ENCODE measurements around the gene HS6ST3. TPM values are rescaled to one million over a fixed set of nuclear protein-coding genes. Genes with fewer than 3 reads are reported as not detected.
"Not testable (repeated sequence)": the region's sequence is repeated elsewhere in the genome, so short reads cannot be mapped to it uniquely, and the experiment has no call there.

HS6ST3 gene
- total RNA-seq, 4 donors from 2014 or later, result 0.16 to 0.27 TPM; not detected in 2

GRCh38 chr13:96769874-96770273, 680.0 kb downstream of the HS6ST3 start:
- in situ Hi-C loops (cut with MboI; ENCODE audit: low pct_ligation_motif_present in 1 of 4, low pct_unique_long_range_greater_than_20kb in 1 of 4, low sequenced_read_pairs in 3 of 4), result no loop called here
- DNase-seq, result no peak
- Histone ChIP-seq H3K27me3 (no peaks in the 10 kb centered on the region), H3K4me1 (no peaks in the 10 kb centered on the region), H3K27ac (no peak overlapping the region), H3K9me3 (no peaks in the 10 kb centered on the region), H3K4me3 (no peak overlapping the region), H3K36me3 (no peaks in the 10 kb centered on the region)
- intact Hi-C loops (cut with DNase I; ENCODE audit: low total_unique reads), result loop anchor here (5.0 kb wide), 1 partner anchor 238 kb away; no protein-coding TSS in a partner anchor
- TF ChIP-seq POLR2AphosphoS5 (IDR thresholded peaks at IDR 0.05) (no peak), EP300 (IDR thresholded peaks at IDR 0.05; ENCODE audit: low read depth) (no peak), POLR2A (IDR thresholded peaks at IDR 0.05) (no peak)
- TF ChIP-seq, protein P1, sequence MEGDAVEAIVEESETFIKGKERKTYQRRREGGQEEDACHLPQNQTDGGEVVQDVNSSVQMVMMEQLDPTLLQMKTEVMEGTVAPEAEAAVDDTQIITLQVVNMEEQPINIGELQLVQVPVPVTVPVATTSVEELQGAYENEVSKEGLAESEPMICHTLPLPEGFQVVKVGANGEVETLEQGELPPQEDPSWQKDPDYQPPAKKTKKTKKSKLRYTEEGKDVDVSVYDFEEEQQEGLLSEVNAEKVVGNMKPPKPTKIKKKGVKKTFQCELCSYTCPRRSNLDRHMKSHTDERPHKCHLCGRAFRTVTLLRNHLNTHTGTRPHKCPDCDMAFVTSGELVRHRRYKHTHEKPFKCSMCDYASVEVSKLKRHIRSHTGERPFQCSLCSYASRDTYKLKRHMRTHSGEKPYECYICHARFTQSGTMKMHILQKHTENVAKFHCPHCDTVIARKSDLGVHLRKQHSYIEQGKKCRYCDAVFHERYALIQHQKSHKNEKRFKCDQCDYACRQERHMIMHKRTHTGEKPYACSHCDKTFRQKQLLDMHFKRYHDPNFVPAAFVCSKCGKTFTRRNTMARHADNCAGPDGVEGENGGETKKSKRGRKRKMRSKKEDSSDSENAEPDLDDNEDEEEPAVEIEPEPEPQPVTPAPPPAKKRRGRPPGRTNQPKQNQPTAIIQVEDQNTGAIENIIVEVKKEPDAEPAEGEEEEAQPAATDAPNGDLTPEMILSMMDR (IDR thresholded peaks at IDR 0.05), result no peak
- WGBS, 2 donors (ENCODE audit: low coverage in 1 of 2), result 0 to 5% methylated on average over 1 of the region's 1 CpG

DNA sequence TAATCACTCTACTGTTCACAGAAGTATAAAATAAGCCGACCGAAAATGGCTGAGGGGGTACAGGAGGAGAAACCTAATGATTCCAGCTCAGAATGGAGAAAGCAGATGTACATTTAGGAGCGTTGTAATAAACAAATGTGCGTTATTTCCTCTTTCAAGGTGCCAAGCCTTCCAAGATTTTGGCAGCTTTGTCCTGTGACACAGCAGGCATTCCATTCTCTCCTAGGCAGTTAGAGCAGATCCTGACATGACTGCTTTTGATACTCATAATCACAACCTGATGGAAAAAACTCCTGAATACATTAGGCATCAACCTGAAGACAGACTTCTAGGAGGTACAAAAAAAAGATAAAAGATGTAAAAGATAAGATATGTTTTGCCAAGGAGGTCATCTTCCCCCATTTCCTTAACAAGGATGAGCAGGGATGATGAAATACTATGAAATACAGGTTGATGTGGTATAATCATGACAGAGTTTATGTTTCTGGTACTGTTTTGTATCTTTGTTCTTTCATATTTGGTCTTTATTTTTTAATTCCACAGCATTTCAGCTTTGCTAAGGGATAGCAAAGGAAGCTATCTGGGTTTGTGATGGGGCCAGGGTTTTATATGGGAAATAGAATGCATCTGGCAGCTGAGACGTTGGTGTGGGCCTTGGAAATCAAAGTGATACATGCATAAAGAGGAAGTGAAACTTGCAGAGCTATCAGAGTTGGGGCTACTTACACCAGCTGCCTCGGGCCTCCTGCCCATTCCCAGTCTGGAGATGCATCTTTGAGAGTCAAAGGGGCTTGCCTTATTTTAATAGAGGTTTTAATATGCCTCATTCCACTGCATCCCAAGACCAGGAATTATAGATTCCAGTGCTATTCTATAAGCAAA, 681.8 kb downstream of the HS6ST3 start:
- no peak for DNase-seq
- Histone ChIP-seq H3K36me3 (no peaks in the 10 kb centered on the region), H3K4me3 (no peak overlapping the region), H3K9me3 (no peaks in the 10 kb centered on the region), H3K27ac (no peak overlapping the region), H3K4me1 (no peaks in the 10 kb centered on the region), H3K27me3 (no peaks in the 10 kb centered on the region)
- intact Hi-C loops (cut with DNase I; ENCODE audit: low total_unique reads), result loop anchor here (5.0 kb wide), 1 partner anchor 239 kb away; no protein-coding TSS in a partner anchor
- 63 to 69% methylated on average over 5 to 6 of the region's 6 CpGs for WGBS, 2 donors (ENCODE audit: low coverage in 1 of 2)
- TF ChIP-seq POLR2A (IDR thresholded peaks at IDR 0.05) (no peak), EP300 (IDR thresholded peaks at IDR 0.05; ENCODE audit: low read depth) (no peak), POLR2AphosphoS5 (IDR thresholded peaks at IDR 0.05) (no peak)
- TF ChIP-seq, protein P1 (IDR thresholded peaks at IDR 0.05), result no peak
- in situ Hi-C loops (cut with MboI; ENCODE audit: low pct_ligation_motif_present in 1 of 4, low pct_unique_long_range_greater_than_20kb in 1 of 4, low sequenced_read_pairs in 3 of 4), result no loop called here

GRCh38 chr13:96772426-96772825, 682.5 kb downstream of the HS6ST3 start:
- no peaks in the 10 kb centered on the region for H3K9me3 ChIP-seq
- no peaks in the 10 kb centered on the region for H3K27me3 ChIP-seq
- H3K27ac ChIP-seq, result no peak overlapping the region
- 82 to 91% methylated on average over 2 of the region's 2 CpGs for WGBS, 2 donors (ENCODE audit: low coverage in 1 of 2)
- no peaks in the 10 kb centered on the region for H3K36me3 ChIP-seq
- intact Hi-C loops (cut with DNase I; ENCODE audit: low total_unique reads) (loop anchor here (5.0 kb wide), 1 partner anchor 240 kb away; no protein-coding TSS in a partner anchor), in situ Hi-C loops (cut with MboI; ENCODE audit: low pct_ligation_motif_present in 1 of 4, low pct_unique_long_range_greater_than_20kb in 1 of 4, low sequenced_read_pairs in 3 of 4) (no loop called here)
- TF ChIP-seq POLR2AphosphoS5 (IDR thresholded peaks at IDR 0.05) (no peak), EP300 (IDR thresholded peaks at IDR 0.05; ENCODE audit: low read depth) (no peak), POLR2A (IDR thresholded peaks at IDR 0.05) (no peak)
- TF ChIP-seq, protein P1 (IDR thresholded peaks at IDR 0.05), result no peak
- no peak overlapping the region for H3K4me3 ChIP-seq
- no peaks in the 10 kb centered on the region for H3K4me1 ChIP-seq
- DNase-seq, result no peak

DNA sequence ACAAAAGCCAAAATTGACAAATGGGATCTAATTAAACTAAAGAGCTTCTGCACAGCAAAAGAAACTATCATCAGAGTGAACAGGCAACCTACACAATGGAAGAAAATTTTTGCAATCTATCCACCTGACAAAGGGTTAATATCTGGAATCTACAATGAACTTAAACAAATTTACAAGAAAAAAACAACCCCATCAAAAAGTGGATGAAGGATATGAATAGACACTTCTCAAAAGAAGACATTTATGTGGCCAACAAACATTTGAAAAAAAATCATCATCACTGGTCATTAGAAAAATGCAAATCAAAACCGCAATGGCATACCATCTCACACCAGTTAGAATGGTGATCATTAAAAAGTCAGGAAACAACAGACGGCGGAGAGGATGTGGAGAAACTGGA, 688.4 kb downstream of the HS6ST3 start:
- intact Hi-C loops (cut with DNase I; ENCODE audit: low total_unique reads); H3K36me3 ChIP-seq; H3K9me3 ChIP-seq; DNase-seq; H3K27ac ChIP-seq; H3K4me1 ChIP-seq; H3K4me3 ChIP-seq; in situ Hi-C loops (cut with MboI; ENCODE audit: low pct_ligation_motif_present in 1 of 4, low pct_unique_long_range_greater_than_20kb in 1 of 4, low sequenced_read_pairs in 3 of 4); H3K27me3 ChIP-seq: not testable (repeated sequence)
- WGBS, 2 donors (ENCODE audit: low coverage in 1 of 2), result 92 to 94% methylated on average over 3 of the region's 3 CpGs

All from transverse colon (tissue), 4 donors.